Heart left ventricle (tissue), 13 donors: ENCODE data around the gene CDH23.

Experiments used
- CTCF ChIP-seq, 12 donors: fragments of 200-600 bp; sonication (generic) in 4 of 12; IDR thresholded peaks; one replicate each; pipeline versions ENCODE4 v1.5.0 to v1.8.0; 2018 to 2022; ENCODE audit warnings: antibody characterized with exemption in 12 of 12, mild to moderate bottlenecking in 5 of 12
- POLR2A ChIP-seq, 2 donors: fragments of 450-650 bp; IDR thresholded peaks; one replicate each; pipeline ENCODE4 v1.6.1; 2017; ENCODE audit warnings: antibody characterized with exemption in 2 of 2, mild to moderate bottlenecking in 2 of 2, moderate library complexity in 2 of 2
- donor health status: ischemic (EF 13 %, LVEDD 7.1; RV severe dilation, severe dysfunction).
- donor health status: DM: no; HTN: yes; CAD: no.
- donor health status: DM: no; HTN: no; CAD: no.
- donor health status: ischemic (EF 25% LVEDD 6.9; RV normal size, moderate dysfunction).
- donor health status: ischemic (EF 25% LVEDD 5.7; RV mildly dilated, moderate dysfunction).
- donor health status: ischemic (EF 35%, LVEDD 5.7; RV mildly dilated, moderate dysfunction).
- donor health status: nonischemic (EF 11% LVEDD 7.7; RV severe dilation, severe dysfunction).
- donor health status: DM: yes; HTN: yes; CAD: no.
- donor health status: PGD.
- donor health status: ischemic (EF 29% LVEDD 5.4; RV normal size, mild dysfunction).
- donor health status: nonischemic (EF 23%, LVEDD 6.1; RV moderate dilation, normal function).

- TF ChIP-seq CTCF (IDR thresholded peaks at IDR 0.05) (no peak), POLR2A (IDR thresholded peaks at IDR 0.05) (no peak)
Measured at GRCh38 chr10:71737834-71738197, 341.1 kb downstream of the CDH23 start.
